Stimulated activated naive CD8-positive, alpha-beta T cell treated with anti-CD3 and anti-CD28 coated beads, Interleukin-15, amount 100 ng/mL, for 72 hours (primary cell): ENCODE measurements around the gene HINFP.
"Not testable (repeated sequence)": the region's sequence is repeated elsewhere in the genome, so short reads cannot be mapped to it uniquely, and the experiment has no call there.

Source experiments
- ATAC-seq: fragments of 150-1000 bp; cut with Tn5 transposase; 2 replicates; pipeline ENCODE4 v1.10.0; 2021; ENCODE audit warnings: mild to moderate bottlenecking, moderate library complexity
- DNase-seq, 2 donors: peaks; one replicate each; pipeline ENCODE4 v3.0.0; 2021 to 2022
- H3K27ac Mint-ChIP-seq, 2 donors: one replicate each; pipeline ENCODE4 v1.8.0; 2022; ENCODE audit warnings: mild to moderate bottlenecking in 2 of 2, mixed read lengths in 2 of 2, moderate library complexity in 2 of 2
- H3K27me3 Mint-ChIP-seq: one replicate; pipeline ENCODE4 v1.8.0; 2022; ENCODE audit warnings: mixed read lengths
- H3K4me1 Mint-ChIP-seq: one replicate; pipeline ENCODE4 v1.8.0; 2022; ENCODE audit warnings: mild to moderate bottlenecking, mixed read lengths
- H3K4me3 Mint-ChIP-seq, 2 donors: one replicate each; pipeline ENCODE4 v1.8.0; 2022; ENCODE audit warnings: mild to moderate bottlenecking in 2 of 2, mixed read lengths in 2 of 2, moderate library complexity in 1 of 2
- H3K9me3 Mint-ChIP-seq, 2 donors: one replicate each; pipeline ENCODE4 v1.8.0; 2022; ENCODE audit warnings: mixed read lengths in 2 of 2

HINFP gene

GRCh38 chr11:119121811-119122124 lies 388 bp downstream of the HINFP start:
- Mint-ChIP-seq H3K9me3 (no peaks in the 10 kb centered on the region), H3K4me1 (peaks cover 50% of the 10 kb centered on the region), H3K4me3 (peak overlapping the region; percentile 95), H3K27ac (peak overlapping the region; percentile 64 to 88), H3K27me3 (no peaks in the 10 kb centered on the region)
- DNase-seq (no peak), ATAC-seq (peak; percentile 27)

- H3K4me1 Mint-ChIP-seq, result peaks cover 52% of the 10 kb centered on the region
- H3K9me3 Mint-ChIP-seq, result no peaks in the 10 kb centered on the region
- DNase-seq (no peak), ATAC-seq (no peak)
- no peaks in the 10 kb centered on the region for H3K27me3 Mint-ChIP-seq
- H3K27ac Mint-ChIP-seq, result peak overlapping the region in 1 of 2 donors; percentile 13
- H3K4me3 Mint-ChIP-seq, result no peak overlapping the region
Observed at GRCh38 chr11:119125821-119126220, 4.4 kb downstream of the HINFP start.

- Mint-ChIP-seq H3K4me3 (no peak overlapping the region), H3K27ac (peak overlapping the region in 1 of 2 donors; percentile 69), H3K4me1 (peaks cover 52% of the 10 kb centered on the region), H3K27me3 (no peaks in the 10 kb centered on the region), H3K9me3 (no peaks in the 10 kb centered on the region)
- DNase-seq (no peak), ATAC-seq (no peak)
Observed at GRCh38 chr11:119126675-119127268, 5.4 kb downstream of the HINFP start.

GRCh38 chr11:119130662-119131061 lies 9.3 kb downstream of the HINFP start:
- Mint-ChIP-seq H3K4me1 (peaks cover 24% of the 10 kb centered on the region), H3K9me3 (no peaks in the 10 kb centered on the region), H3K4me3 (no peak overlapping the region), H3K27ac (no peak overlapping the region), H3K27me3 (no peaks in the 10 kb centered on the region)
- DNase-seq (no peak), ATAC-seq (no peak)

- DNase-seq, result no peak
- peak; percentile 62 for ATAC-seq
- H3K9me3 Mint-ChIP-seq, result no peaks in the 10 kb centered on the region
- no peak overlapping the region for H3K4me3 Mint-ChIP-seq
- H3K4me1 Mint-ChIP-seq, result peaks cover 14% of the 10 kb centered on the region
- no peaks in the 10 kb centered on the region for H3K27me3 Mint-ChIP-seq
- peak overlapping the region in 1 of 2 donors; percentile 8 for H3K27ac Mint-ChIP-seq
Observed at GRCh38 chr11:119134389-119134978, 13.1 kb downstream of the HINFP start.

GRCh38 chr11:119139276-119139675 lies 17.9 kb downstream of the HINFP start:
- H3K4me1 Mint-ChIP-seq, H3K27ac Mint-ChIP-seq, H3K4me3 Mint-ChIP-seq, H3K9me3 Mint-ChIP-seq, DNase-seq, ATAC-seq: not testable (repeated sequence)
- H3K27me3 Mint-ChIP-seq, result peaks cover 12% of the 10 kb centered on the region

GRCh38 chr11:119144825-119145486 lies 23.6 kb downstream of the HINFP start:
- no peak overlapping the region for H3K27ac Mint-ChIP-seq
- H3K4me1 Mint-ChIP-seq, result peaks cover 16% of the 10 kb centered on the region
- peak in 1 of 2 donors; percentile 28 for DNase-seq
- H3K4me3 Mint-ChIP-seq, result no peak overlapping the region
- H3K9me3 Mint-ChIP-seq, result no peaks in the 10 kb centered on the region
- ATAC-seq, result peak; percentile 64
- H3K27me3 Mint-ChIP-seq, result peaks cover 57% of the 10 kb centered on the region

- ATAC-seq (no peak), DNase-seq (no peak)
- H3K4me1 Mint-ChIP-seq, result peaks cover 16% of the 10 kb centered on the region
- no peak overlapping the region for H3K4me3 Mint-ChIP-seq
- H3K27ac Mint-ChIP-seq, result no peak overlapping the region
- H3K27me3 Mint-ChIP-seq, result peaks cover 63% of the 10 kb centered on the region
- no peaks in the 10 kb centered on the region for H3K9me3 Mint-ChIP-seq
Observed at GRCh38 chr11:119145551-119145950, 24.2 kb downstream of the HINFP start.

GRCh38 chr11:119147604-119148333 lies 26.4 kb downstream of the HINFP start:
- Mint-ChIP-seq H3K9me3 (no peaks in the 10 kb centered on the region), H3K4me1 (peaks cover 16% of the 10 kb centered on the region), H3K27me3 (peaks cover 74% of the 10 kb centered on the region), H3K4me3 (peak overlapping the region; percentile 28 to 81), H3K27ac (no peak overlapping the region)
- ATAC-seq (peak; percentile 32), DNase-seq (no peak)

GRCh38 chr11:119148720-119149017 lies 27.3 kb downstream of the HINFP start:
- Mint-ChIP-seq H3K4me1 (peaks cover 16% of the 10 kb centered on the region), H3K4me3 (peak overlapping the region; percentile 76 to 81), H3K9me3 (no peaks in the 10 kb centered on the region), H3K27me3 (peaks cover 66% of the 10 kb centered on the region), H3K27ac (no peak overlapping the region)
- DNase-seq (no peak), ATAC-seq (no peak)

- H3K4me1 Mint-ChIP-seq, result peaks cover 16% of the 10 kb centered on the region
- no peaks in the 10 kb centered on the region for H3K9me3 Mint-ChIP-seq
- no peak within 1 kb of the TSS for H3K27ac Mint-ChIP-seq
- H3K4me3 Mint-ChIP-seq, result peak within 1 kb of the TSS; percentile 76 to 81
- peak; percentile 65 for ATAC-seq
- peaks cover 63% of the 10 kb centered on the region for H3K27me3 Mint-ChIP-seq
- peak; percentile 17 to 23 for DNase-seq
Observed at GRCh38 chr11:119149018-119149785, 27.8 kb downstream of the HINFP start, which contains the start of gene ABCG4. Gene ABCG4, plus strand, starts transcription at chr11:119149052. Its CDS starts 914 bp downstream, at chr11:119149966.

- ATAC-seq, result no peak
- Mint-ChIP-seq H3K4me1 (peaks cover 16% of the 10 kb centered on the region), H3K27ac (no peak overlapping the region), H3K9me3 (no peaks in the 10 kb centered on the region), H3K4me3 (peak overlapping the region in 1 of 2 donors; percentile 70), H3K27me3 (peaks cover 62% of the 10 kb centered on the region)
- DNase-seq, result no peak
Observed at GRCh38 chr11:119149786-119150275, 28.5 kb downstream of the HINFP start.

- no peak overlapping the region for H3K4me3 Mint-ChIP-seq
- H3K27me3 Mint-ChIP-seq, result peaks cover 54% of the 10 kb centered on the region
- peaks cover 23% of the 10 kb centered on the region for H3K4me1 Mint-ChIP-seq
- DNase-seq, result no peak
- H3K9me3 Mint-ChIP-seq, result no peaks in the 10 kb centered on the region
- no peak overlapping the region for H3K27ac Mint-ChIP-seq
- no peak for ATAC-seq
Observed at GRCh38 chr11:119152043-119152442, 30.7 kb downstream of the HINFP start.

GRCh38 chr11:119152604-119153003 lies 31.2 kb downstream of the HINFP start:
- Mint-ChIP-seq H3K4me3 (no peak overlapping the region), H3K4me1 (peaks cover 20% of the 10 kb centered on the region), H3K9me3 (no peaks in the 10 kb centered on the region), H3K27me3 (peaks cover 48% of the 10 kb centered on the region), H3K27ac (peak overlapping the region in 1 of 2 donors; percentile 60)
- ATAC-seq (no peak), DNase-seq (no peak)
